Hypothalamus (tissue), 51 donors: ENCODE measurements around the gene CARD10.
"Not testable (repeated sequence)": the region's sequence is repeated elsewhere in the genome, so short reads cannot be mapped to it uniquely, and the experiment has no call there.

ENCODE experiments used
- DNase-seq, 51 donors: peaks; one replicate each; lab custom pipeline; 2025; lab: John Stamatoyannopoulos, UW

Gene CARD10

DNA sequence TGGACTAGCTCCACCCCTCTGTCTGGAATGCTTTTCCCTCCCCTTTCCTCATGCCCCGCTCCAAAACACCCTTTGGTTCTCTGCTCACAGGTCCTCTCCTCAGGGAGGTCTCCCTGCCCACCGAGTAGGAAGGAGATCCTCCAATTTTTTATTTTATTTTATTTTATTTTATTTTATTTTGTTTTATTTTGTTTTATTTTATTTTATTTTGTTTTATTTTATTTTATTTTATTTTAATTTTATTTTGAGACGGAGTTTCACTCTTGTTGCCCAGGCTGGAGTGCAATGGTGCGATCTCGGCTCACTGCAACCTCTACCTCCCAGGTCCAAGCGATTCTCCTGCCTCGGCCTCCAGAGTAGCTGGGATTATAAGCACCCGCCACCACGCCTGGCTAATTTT is 8.7 kb upstream of the CARD10 start:
- not testable (repeated sequence) for DNase-seq

DNA sequence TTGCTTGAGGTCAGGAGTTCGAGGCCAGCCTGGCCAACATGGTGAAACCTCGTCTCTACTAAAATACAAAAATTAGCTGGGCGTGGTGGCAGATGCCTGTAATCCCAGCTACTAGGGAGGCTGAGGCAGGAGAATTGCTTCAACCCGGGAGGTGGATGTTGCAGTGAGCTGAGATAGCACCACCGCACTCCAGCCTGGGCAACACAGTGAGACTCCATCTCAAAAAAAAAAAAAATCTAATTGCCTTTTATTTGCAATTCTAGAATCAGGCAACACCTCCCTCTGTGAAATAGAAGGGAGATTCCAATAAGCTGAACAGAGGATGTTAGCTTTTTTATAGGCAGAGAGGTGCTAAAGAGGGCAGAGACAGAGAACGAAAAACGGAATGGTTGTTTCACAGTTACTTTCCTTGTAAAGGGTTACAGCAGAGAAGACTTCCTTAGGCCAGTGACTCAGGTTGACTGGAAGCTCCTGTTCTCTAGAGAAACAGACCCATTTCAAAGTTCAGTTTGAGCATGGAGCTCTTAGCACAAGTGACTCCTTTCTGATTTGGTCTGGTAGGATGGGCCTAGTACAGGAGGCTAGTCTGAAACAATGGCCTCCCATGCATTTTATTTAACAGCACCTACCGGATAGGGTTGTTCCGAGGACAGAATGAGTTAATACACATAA is 8.0 kb upstream of the CARD10 start:
- DNase-seq = not testable (repeated sequence)

DNA sequence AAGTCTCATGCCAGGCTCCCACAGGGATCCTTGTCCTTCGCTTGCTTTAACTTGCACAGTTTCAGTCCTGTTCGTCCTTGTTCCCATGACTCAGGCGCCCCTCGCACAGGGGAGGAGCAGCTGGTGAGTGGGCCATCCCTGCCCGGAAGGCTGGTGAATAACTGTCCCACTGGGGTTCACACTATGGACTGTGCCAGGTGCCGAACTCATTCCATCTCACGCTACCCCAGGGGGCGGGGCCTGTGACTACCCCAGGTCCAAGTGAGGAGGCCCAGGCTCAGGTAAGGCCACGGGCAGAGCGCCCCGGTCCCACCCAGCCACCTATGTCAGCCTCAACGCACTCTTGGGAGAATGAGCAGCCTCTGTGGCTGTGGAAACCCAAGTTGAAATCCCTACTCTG is 7.2 kb upstream of the CARD10 start:
- no peak for DNase-seq

DNA sequence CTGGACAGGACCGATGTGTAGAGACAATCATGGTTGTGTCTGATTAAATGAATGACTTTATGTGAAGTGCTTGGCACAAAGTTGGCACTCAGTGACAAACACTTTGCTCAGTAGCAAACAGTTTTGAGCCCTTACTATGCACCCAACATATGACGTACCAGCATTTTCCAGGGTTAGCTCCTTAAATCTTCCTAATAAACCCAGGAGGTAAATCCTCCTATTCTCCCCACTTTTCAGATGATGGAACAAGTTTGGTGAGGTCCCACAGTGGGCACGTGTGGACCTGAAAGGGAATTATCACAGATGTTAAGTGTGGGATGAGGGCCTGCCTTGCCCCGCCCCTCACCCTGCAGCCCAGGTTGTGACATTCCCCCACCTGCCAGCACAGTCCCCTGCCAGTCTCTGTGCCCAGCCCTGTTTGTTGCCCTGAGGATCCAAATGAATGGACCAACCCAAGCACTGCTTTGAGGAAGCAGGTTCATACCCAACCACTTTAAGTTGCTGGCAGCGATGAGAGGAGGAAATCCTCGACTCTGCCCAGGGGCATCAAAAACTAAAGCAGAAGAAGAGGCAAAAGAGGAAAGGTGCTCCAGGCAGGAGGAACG is 6.6 kb upstream of the CARD10 start:
- DNase-seq = no peak

DNA sequence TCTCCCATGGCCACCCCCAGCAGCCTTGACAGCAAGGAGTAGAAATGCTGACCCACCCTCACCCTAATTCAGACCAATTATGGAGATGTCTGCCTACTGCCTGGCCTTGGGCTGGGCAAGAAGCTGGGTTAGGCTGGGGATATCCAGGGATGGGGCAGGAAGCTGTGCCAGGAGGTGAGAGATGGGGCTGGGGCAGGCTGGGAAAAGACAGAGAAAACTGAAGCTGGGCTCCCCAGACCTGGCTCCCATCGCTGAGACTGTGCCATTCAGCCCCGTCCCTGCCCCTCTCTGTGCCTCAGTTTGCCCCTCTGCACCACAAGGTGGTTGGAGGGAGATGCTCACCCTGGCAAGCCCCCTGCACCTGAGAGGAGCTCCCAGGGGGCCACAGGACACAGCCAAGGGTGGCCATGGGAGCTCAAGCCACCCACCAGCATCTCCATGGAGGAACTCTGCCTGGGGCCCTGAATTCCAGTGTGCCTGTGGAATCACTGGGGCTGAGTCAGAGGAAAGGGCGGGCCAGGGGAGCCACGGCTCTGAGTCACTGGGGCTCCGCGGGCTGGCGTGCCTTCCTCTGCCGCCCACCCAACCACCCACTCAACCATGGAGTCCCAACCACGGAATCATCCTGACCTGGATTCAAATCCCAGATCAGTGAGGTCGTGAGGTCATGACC is 6.0 kb upstream of the CARD10 start:
- no peak for DNase-seq

DNA sequence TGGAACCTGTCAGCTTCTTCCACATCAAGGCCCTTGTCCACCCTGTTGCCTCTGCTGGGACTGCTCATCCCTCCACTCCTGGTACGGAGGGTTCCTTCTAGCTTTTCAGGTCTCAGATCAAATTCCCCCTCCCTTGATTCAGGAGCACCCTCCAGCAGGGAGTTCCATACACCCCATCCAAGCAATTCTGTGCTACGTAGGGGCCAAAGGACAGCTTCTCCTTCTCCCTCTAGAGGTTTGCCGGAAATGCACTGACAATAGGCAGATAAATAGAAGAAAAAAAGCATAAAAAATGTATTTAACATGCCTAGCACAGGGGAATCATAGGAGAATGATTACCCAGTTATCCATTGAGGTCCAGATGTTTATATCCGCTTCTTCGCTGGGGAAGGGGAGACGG is 3.3 kb upstream of the CARD10 start:
- DNase-seq = no peak

DNA sequence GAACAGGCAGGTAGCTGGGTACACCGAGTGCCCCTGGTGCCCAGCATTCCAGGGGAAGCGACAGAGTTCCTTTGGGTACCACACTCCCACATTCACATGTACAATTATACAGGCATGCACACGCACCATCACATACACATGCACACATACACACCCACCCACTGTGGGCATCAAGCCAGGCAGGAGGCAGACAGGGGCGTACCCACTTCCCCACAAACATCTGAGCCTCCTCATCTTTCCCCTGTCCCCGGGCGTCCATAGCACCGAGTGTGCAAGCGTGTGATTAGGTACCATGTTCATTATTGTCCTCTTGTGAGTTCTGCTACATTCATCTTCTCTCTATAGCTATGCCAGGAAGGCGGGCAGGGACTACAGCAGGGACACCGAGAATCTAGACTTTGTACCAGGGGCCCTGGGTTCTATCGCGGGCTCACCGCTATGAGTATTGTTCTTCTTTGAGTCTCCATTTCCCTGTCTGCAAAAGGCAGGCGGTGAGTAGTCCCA is 2.1 kb upstream of the CARD10 start:
- no peak for DNase-seq

DNA sequence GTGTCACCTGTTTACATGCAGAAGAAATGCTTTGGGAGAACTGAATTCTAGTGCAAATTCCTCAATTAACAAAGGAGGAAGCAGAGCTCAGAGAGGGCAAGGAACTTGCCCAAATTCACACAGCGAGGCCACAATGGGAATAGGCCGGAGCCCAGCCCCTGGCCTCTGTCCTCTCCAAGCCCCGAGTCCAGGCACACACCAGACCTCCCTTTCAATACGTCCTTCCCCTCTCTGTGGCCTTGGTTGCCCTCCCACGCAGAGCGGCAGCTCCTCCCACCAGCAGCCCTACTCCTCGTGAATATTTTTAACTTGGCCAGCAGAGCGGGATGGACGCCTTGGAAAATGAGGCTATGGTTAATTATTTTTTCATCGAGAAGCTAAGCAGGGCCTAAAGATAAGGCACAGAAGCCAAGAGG is 1.6 kb upstream of the CARD10 start:
- DNase-seq = no peak

DNA sequence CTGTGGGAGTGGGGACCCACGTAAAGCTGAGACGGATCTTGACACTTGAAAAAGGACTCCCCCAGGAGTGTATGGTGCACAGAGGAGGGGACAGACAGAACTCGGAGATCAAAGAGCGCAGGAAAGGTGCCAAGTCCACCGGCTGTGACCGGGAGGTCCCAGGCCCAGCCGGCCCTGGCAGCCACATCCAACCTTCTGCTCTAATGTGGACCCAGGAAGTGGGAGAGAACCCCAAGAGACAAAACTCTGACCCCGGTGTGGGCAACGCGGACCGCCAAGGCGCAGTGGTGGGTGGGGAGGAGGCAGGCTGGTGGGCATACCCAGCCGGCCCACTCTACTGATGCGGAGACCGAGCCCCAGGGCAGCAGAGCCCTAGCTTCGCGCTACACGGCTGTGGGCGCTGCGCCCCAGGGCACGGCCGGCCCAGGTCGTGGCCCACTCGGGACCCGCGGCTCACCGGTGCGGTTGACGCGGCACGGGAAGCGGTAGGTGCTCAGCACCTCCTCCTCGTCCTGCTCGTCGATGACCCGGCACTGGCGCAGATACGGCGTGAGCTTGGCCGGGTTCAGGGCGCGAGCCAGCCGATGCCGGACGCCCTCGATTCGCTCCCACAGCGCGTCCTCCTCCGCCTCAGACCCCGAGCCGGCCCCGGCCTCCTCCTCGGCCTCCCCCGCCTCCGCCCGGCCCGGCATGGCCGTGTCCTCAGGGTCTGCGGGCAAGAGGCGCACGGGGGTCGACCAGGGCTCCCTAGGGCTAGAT is 527 bp downstream of the CARD10 start:
- DNase-seq = no peak

DNA sequence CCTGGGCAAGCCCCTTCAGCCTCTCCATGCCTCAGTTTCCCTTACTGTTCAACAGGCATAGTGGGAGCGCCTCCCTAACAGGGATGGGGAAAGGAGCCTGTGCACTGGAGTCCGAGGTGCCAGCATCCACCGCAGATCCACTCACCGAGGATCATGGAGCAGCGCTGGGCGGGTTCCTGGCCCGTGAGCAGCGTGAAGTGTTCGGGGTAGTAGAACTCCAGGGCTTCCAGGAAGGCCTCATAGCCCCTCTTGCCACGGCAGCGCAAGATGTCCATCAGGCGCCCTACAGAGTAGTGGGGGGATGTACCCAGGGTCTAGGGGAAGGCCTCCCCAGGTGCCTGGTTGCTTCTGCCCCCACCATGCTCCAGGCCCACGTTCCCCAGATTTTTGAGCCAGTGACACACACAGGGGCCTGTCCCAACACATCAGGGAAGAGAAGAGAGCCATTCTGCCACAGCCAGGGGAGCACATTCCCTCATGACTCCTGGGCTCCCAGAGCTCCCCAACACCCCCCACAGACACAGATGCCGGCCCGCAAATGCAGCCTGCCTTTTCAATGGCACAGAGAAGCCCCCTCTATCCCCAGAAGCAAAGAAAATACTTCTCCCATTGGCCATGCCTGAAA is 1.3 kb downstream of the CARD10 start:
- no peak for DNase-seq

DNA sequence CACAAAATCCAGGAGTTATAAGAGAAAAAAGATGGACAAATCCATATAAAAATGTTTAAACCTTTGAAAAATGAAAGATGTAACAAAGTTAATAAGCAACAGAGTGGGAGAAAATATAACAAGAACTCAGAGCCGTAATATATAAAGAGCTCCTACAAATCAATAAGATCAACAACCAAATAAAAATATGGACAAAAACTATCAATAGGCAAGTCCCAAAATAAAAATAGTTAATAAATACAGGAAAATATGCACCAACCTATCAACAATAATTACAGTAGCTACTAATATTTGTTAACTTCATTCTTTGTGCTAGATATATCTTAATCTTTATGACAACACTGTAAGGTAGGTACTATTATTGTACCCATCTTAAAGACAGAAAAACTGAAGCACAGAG is 2.8 kb downstream of the CARD10 start:
- DNase-seq = no peak

DNA sequence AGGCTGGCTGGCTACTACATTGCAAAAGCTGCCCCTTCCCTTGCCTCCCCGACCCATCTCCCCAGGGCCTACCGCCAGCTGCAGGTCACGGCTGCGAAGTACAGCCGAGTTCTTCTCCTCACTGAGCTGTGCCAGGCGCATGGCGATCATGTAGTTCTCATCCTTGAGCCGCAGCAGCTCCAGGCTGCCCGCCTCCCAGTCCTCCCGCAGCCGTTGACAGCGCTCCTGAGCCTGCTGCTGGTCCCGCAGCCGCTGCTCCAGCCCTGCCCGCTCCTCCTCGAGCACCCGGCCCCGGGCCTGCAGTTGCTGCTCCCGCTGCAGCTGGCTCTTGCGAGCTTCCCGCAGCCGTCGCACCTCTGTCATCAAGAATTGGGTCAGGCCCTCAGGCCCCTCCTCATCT is 3.3 kb downstream of the CARD10 start:
- no peak for DNase-seq

DNA sequence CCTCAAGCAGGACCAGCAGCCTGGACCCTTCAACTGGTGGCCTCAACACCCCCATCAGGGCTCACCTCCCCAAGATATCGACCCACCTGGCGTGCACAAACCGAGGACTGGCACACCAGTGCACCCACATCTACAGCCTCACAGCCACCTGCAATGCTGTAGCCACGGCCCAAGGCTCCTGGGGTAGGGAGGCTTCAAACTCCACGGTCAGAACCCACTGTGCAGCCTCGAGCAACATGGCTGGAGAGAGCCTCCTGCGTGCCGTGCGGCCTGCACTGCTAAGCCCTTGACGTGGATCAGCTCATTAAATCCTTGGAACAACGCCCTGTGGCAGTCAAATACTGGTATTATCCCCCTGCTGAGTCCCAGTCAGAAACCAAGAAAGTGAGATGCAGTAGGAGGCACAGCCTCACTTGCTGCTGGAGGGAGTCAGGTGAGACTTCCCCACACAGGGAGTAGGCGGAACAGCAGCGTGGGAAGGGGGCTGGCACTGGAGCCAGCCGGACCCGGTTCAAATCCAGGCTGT is 4.6 kb downstream of the CARD10 start:
- DNase-seq = no peak

DNA sequence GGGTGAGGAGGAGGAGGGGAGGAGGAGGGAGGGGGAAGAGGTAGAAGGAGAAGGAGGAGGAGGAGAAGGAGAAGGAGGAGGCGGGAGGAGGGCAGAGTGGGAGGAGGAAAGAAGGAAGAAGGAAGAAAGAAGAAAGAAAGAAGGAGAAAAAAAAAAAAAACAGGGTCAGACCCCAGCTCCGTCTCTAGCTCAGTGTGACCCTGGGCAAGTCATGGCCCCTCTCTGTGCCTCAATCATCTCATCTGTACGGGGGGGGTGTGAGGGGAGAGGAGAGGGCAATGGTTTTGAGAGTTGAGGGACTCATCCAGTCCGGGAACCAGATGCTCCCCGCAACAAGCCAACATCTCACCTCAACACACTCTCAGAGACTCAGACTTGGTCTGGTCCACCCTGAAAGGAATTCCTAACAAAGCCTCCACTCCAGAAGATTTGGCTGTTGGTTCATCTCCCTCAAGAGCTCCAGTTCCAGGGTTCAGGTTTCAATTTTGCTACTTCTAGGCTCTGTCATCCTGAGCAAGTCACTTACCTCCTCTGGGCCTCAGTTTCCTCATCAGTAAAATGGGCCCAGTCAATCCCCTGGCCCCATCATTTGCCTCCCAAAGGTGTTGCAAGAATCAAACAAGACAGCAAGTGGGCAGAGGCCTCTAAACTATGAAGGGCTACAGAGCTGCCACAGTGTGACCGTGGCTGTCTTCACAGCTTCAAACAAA is 7.7 kb downstream of the CARD10 start:
- no peak for DNase-seq

DNA sequence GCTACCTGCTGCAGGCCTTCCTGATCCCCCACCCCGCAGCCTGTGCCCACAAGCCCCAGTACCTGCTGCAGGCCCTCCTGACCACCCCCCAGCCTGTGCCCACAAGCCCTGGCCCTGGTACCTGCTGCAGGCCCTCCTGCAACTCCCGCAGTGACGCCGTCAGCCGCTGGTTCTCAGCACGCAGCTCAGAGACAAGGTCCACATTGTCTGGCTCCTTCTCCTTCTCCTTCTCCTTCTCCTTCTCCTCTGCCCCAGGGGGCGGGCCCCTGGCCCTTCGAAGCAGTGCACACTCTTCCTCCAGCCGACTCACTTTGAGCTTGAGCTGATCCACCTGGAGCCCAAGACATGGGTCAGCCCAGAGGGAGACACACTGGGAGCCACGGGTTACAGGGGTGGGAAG is 9.1 kb downstream of the CARD10 start:
- no peak for DNase-seq

DNA sequence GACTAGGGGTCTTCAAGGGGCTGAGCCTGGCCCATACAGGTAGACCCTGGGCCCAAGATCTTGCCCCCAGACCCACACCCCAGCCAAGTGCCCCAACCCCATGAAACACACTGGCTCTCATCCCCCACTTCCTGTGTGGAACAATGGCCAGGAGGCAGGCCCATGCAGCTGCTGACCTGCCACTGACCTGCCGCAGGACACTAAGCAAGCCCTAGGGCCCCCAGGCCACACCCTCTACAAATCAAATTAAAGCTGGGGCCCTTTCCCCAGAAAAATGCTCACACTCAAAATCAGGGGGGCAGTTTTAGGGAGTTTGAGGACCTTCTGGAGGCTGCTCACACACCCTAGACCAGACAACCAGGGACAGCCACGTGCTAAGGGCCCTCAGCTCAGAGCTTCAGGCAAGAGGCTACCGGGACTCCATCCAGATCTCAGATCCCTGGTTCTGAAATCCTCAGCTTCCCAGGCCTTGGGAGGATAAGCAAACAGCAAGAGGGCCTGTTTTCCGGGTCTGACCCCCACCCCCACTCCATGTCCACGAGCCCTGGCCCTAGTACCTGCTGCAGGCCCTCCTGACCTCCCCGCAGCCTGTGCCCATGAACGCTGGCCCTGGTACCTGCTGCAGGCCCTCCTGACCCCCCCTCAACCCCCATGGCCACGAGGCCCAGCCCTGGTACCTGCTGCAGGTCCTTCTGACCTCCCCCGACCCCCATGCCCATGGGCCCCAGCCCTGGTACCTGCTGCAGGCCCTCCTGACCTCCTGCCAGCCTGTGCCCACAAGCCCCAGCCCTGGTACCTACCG is 10.0 kb downstream of the CARD10 start:
- DNase-seq = no peak

DNA sequence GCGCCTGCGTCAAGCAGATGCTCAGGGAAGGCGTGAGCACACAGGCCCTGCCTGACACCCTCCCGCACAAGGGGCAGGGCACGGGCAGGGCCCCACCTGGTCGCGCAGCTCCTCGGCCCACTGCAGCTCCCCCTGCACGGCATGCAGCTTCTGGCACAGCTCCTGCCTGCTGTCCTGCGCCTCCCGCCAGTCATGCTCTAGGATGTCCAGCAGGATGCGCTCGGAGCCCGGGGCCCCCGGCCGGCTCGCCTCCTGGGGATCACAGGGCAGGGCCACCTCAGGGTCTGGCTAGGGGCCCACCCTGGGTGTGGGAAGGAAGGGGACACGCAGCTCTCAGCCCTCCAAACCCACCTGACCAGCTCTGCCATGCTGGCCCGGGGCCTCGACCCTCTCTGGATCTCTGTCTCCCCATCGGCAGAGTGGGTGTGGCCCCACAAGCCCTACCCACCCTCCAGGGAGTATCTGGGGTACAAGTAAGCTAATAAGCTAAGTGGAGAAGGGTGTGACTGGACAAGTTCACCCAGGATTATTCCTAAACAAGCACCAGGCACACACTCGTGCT is 10.7 kb downstream of the CARD10 start:
- DNase-seq = no peak

DNA sequence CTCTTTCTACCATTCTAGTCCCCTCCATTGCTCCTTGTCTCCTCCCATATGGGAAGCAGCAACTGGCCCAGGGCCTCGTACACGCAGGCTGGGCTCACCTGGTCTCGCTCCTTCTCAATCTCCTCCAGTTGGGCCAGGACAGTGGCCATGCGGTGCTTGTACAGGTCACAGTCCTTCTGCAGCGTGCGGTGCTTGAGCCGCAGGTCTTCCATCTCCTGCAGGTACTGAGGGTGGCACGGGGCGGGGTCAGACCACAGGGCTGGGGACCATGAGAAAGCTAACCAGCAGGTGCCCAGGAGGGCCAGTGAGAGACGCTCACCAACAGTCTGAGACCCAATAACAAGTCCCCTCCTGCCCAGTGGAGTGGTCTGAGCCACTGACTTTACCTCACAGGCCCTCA is 11.5 kb downstream of the CARD10 start:
- no peak for DNase-seq

DNA sequence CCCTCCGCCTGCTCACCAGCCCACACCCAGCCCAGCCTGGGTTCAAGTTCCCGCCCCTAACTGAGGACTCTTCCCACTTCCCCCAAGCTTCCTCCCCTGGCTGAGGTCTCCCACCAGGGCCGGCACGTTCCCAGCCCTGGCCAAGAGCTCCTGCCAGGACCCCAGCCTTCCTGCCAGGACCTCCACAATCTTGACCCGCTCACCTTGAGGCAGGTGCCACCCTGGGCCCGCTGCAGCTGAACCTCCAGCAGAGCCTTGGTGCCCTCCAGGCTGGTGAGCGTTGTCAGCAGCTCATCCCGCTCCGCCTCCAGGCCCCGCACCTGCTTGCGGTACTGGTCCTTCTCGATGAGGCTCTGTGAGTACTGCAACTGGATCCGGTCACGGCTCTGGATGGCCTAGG is 13.2 kb downstream of the CARD10 start:
- no peak for DNase-seq
